HFFc6 (cell line): Measurements from ENCODE around the gene CHST11. TPM values are rescaled to one million over a fixed set of nuclear protein-coding genes. Genes with fewer than 3 reads are reported as not detected.

Experiments used
- DNase-seq: peaks from one replicate; pipeline ENCODE4 v3.0.0-alpha.2; 2018
- H3K27ac Mint-ChIP-seq: 2 replicates; pipeline ENCODE4 v1.8.0; 2020; ENCODE audit warnings: mild to moderate bottlenecking, mixed read lengths
- H3K27me3 Mint-ChIP-seq: 2 replicates; pipeline ENCODE4 v1.8.0; 2021; ENCODE audit warnings: mild to moderate bottlenecking, moderate library complexity, mixed read lengths; ENCODE audit not compliant: insufficient read depth
- H3K36me3 Mint-ChIP-seq: 2 replicates; pipeline ENCODE4 v1.8.0; 2021; ENCODE audit warnings: low read depth, mixed read lengths
- H3K4me1 Mint-ChIP-seq: 2 replicates; pipeline ENCODE4 v1.8.0; 2020; ENCODE audit warnings: low read depth, mixed read lengths
- H3K4me3 Mint-ChIP-seq: 2 replicates; pipeline ENCODE4 v1.8.0; 2020; ENCODE audit warnings: mild to moderate bottlenecking, moderate library complexity, mixed read lengths
- H3K9me3 Mint-ChIP-seq: 2 replicates; pipeline ENCODE4 v1.8.0; 2020; ENCODE audit warnings: mild to moderate bottlenecking, mixed read lengths
- total RNA-seq, 6 experiments: library from RNA; stranded (reverse); fragmentation: NEBNext Ultra II Directional; extraction: Animal tissue kit (Norgen Biotek cat#: 25700); gene quantifications; 2 replicates in 1 of 6; 3 replicates in 5 of 6; pipeline ENCODE4 v1.2.3, GENCODE V29; 2021
- TF ChIP-seq, protein P1 (sequence below): fragments of 200-600 bp; sonication (generic); IDR thresholded peaks from 2 replicates; pipeline ENCODE4 v1.5.0; 2021; ENCODE audit warnings: antibody characterized with exemption, mild to moderate bottlenecking

CHST11 gene
- total RNA-seq, 6 experiments from 2014 or later: 2.4 to 4.3 (median 3.8) TPM

GRCh38 chr12:104579718-104580495 is 123.2 kb downstream of the CHST11 start:
- H3K36me3 Mint-ChIP-seq: no peaks in the 10 kb centered on the region
- H3K4me3 Mint-ChIP-seq: no peak overlapping the region
- H3K27ac Mint-ChIP-seq: no peak overlapping the region
- TF ChIP-seq, protein P1, sequence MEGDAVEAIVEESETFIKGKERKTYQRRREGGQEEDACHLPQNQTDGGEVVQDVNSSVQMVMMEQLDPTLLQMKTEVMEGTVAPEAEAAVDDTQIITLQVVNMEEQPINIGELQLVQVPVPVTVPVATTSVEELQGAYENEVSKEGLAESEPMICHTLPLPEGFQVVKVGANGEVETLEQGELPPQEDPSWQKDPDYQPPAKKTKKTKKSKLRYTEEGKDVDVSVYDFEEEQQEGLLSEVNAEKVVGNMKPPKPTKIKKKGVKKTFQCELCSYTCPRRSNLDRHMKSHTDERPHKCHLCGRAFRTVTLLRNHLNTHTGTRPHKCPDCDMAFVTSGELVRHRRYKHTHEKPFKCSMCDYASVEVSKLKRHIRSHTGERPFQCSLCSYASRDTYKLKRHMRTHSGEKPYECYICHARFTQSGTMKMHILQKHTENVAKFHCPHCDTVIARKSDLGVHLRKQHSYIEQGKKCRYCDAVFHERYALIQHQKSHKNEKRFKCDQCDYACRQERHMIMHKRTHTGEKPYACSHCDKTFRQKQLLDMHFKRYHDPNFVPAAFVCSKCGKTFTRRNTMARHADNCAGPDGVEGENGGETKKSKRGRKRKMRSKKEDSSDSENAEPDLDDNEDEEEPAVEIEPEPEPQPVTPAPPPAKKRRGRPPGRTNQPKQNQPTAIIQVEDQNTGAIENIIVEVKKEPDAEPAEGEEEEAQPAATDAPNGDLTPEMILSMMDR: no peak
- no peaks in the 10 kb centered on the region for H3K9me3 Mint-ChIP-seq
- H3K4me1 Mint-ChIP-seq: peaks cover 37% of the 10 kb centered on the region
- DNase-seq: no peak
- H3K27me3 Mint-ChIP-seq: no peaks in the 10 kb centered on the region; the same call in 1 of the 2 replicates

- no peak for DNase-seq
- H3K4me1 Mint-ChIP-seq: peaks cover 37% of the 10 kb centered on the region
- H3K36me3 Mint-ChIP-seq: no peaks in the 10 kb centered on the region
- no peak overlapping the region for H3K4me3 Mint-ChIP-seq
- no peak overlapping the region for H3K27ac Mint-ChIP-seq
- no peaks in the 10 kb centered on the region; the same call in 1 of the 2 replicates for H3K27me3 Mint-ChIP-seq
- H3K9me3 Mint-ChIP-seq: no peaks in the 10 kb centered on the region
- TF ChIP-seq, protein P1: no peak
Observed at GRCh38 chr12:104581005-104581570, 124.3 kb downstream of the CHST11 start.

DNA sequence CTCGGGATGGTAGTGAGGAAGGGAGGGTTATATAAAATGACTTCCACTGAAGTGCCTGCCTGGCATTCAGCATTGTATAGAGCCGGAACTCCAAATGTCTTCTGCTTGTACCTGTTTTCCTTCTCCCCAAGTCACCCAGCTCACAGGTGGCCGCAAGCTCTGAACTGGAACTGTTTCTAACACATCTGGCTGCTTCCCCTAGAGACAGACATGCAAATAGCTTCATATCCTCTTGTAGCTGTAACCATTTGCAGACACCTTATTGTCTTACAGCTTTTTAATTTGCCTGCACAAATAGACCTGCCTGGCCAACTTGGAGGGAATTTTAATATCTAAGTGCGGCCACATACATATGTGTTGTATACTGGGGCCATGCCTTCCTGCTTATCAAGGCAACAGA is 126.0 kb downstream of the CHST11 start:
- Mint-ChIP-seq H3K27ac (no peak overlapping the region), H3K4me3 (no peak overlapping the region), H3K27me3 (no peaks in the 10 kb centered on the region; the same call in none of the 2 replicates), H3K36me3 (no peaks in the 10 kb centered on the region), H3K4me1 (peaks cover 32% of the 10 kb centered on the region), H3K9me3 (no peaks in the 10 kb centered on the region)
- TF ChIP-seq, protein P1: no peak
- DNase-seq: no peak

GRCh38 chr12:104583301-104583700 is 126.6 kb downstream of the CHST11 start:
- Mint-ChIP-seq H3K9me3 (no peaks in the 10 kb centered on the region), H3K27me3 (no peaks in the 10 kb centered on the region; the same call in none of the 2 replicates), H3K4me3 (no peak overlapping the region), H3K36me3 (no peaks in the 10 kb centered on the region), H3K4me1 (peaks cover 32% of the 10 kb centered on the region), H3K27ac (no peak overlapping the region)
- DNase-seq: no peak
- TF ChIP-seq, protein P1: no peak

DNA sequence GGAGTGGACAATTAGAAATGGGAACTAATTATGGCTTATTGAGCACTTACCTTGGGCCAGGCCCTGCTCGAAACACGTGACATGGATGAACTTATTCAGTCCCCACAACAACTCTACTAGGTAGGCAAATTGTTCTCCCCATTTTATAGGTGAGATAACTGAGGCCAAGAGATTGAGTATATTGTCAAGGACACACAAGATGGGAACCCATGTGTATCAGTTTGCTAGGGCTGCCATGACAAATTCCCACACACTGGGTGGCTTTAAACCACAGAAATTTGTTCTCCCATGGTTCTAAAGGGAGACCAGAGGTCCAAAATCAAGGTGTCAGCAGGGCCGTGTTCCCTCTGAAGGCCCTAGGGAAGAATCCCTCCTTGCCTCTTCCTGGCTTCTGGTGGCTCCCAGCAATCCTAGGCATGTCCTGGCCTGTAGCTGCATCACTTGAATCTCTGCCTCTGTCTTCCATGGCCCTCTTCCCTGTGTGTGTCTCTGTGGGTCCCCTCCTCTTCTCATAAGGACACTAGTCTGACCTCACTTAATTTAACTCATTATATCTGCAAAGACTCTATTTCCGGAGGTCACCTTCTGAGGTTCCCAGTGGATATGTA is 128.8 kb downstream of the CHST11 start:
- Mint-ChIP-seq H3K36me3 (no peaks in the 10 kb centered on the region), H3K9me3 (no peaks in the 10 kb centered on the region), H3K4me1 (peaks cover 25% of the 10 kb centered on the region), H3K27ac (no peak overlapping the region), H3K27me3 (no peaks in the 10 kb centered on the region; the same call in none of the 2 replicates), H3K4me3 (no peak overlapping the region)
- TF ChIP-seq, protein P1: no peak
- DNase-seq: no peak
